AG20443 (cell line): ENCODE measurements around the gene PYROXD2.
A peak's percentile ranks its signal among the peaks of the same experiment; 100 is the strongest.

Experiments used
- DNase-seq: peaks from one replicate; pipeline ENCODE4 v3.0.0; 2012; ENCODE audit warnings: low spot score, mixed read lengths

Gene PYROXD2

GRCh38 chr10:98414578-98414931, 427 bp downstream of the PYROXD2 start:
- no peak for DNase-seq

GRCh38 chr10:98411768-98412167, 3.2 kb downstream of the PYROXD2 start:
- no peak for DNase-seq

- no peak for DNase-seq
Measured at GRCh38 chr10:98411166-98411565, 3.8 kb downstream of the PYROXD2 start.

GRCh38 chr10:98410759-98411158, 4.2 kb downstream of the PYROXD2 start:
- DNase-seq = no peak

- DNase-seq = no peak
Measured at GRCh38 chr10:98410135-98410743, 4.7 kb downstream of the PYROXD2 start.

GRCh38 chr10:98408799-98409198, 6.2 kb downstream of the PYROXD2 start:
- DNase-seq = no peak

GRCh38 chr10:98407744-98408241, 7.2 kb downstream of the PYROXD2 start:
- DNase-seq = no peak

- DNase-seq = no peak
Measured at GRCh38 chr10:98407017-98407743, 7.8 kb downstream of the PYROXD2 start.

- DNase-seq = no peak
Measured at GRCh38 chr10:98405422-98405821, 9.6 kb downstream of the PYROXD2 start.

- DNase-seq = peak; percentile 50
Measured at GRCh38 chr10:98404571-98405359, 10.2 kb downstream of the PYROXD2 start.

- DNase-seq = peak; percentile 40
Measured at GRCh38 chr10:98403812-98404504, 11.0 kb downstream of the PYROXD2 start.

GRCh38 chr10:98402931-98403718, 11.9 kb downstream of the PYROXD2 start:
- no peak for DNase-seq

- no peak for DNase-seq
Measured at GRCh38 chr10:98402478-98402877, 12.5 kb downstream of the PYROXD2 start.

- DNase-seq = no peak
Measured at GRCh38 chr10:98400482-98400881, 14.5 kb downstream of the PYROXD2 start.

GRCh38 chr10:98399784-98400183, 15.2 kb downstream of the PYROXD2 start:
- DNase-seq = no peak

- DNase-seq = no peak
Measured at GRCh38 chr10:98397089-98397600, 17.8 kb downstream of the PYROXD2 start.

GRCh38 chr10:98396096-98397063, 18.6 kb downstream of the PYROXD2 start:
- no peak for DNase-seq

- peak; percentile 28 for DNase-seq
Measured at GRCh38 chr10:98394851-98395440, 20.0 kb downstream of the PYROXD2 start.

- DNase-seq = peak; percentile 49
Measured at GRCh38 chr10:98391578-98391991, 23.4 kb downstream of the PYROXD2 start.

- no peak for DNase-seq
Measured at GRCh38 chr10:98391065-98391464, 23.9 kb downstream of the PYROXD2 start.
